K562 (cell line): Measurements from ENCODE around the gene EVA1A. TPM values are rescaled to one million over a fixed set of nuclear protein-coding genes. Genes with fewer than 3 reads are reported as not detected.

Experiments
- ATAC-seq: fragments of 200-7000 bp; cut with Tn5 transposase; 3 replicates; pipeline ENCODE4 v1.9.1; 2020; ENCODE audit warnings: moderate library complexity
- BruUV-seq: library from RNA; stranded (reverse); fragments of 400-500 nt; replicated peaks from 2 replicates; lab custom pipeline; 2021; lab: Mats Ljungman, UMichigan
- CTCF ChIA-PET: fragments of 300-600 bp; formaldehyde crosslinking; extraction: SDS; loops from one replicate; lab custom pipeline; 2021; ENCODE audit warnings: low intra/inter-chr PET ratio; lab: Yijun Ruan, JAX
- POLR2A ChIA-PET: fragments of 300-600, 350-650 bp; sonication (Branson Sonifier 250); formaldehyde crosslinking; extraction: SDS; loops from one replicate; lab custom pipeline; 2021; ENCODE audit warnings: antibody characterized with exemption, inconsistent platforms; lab: Yijun Ruan, JAX
- DNase-seq, 4 experiments: peaks; one replicate each; pipeline versions ENCODE4 v3.0.0 to v3.0.0-alpha.2; 2011 to 2018; ENCODE audit warnings: low spot score in 3 of 4, mixed read lengths in 3 of 4; ENCODE audit errors: extremely low read depth in 1 of 4
- FAIRE-seq: peaks from 2 replicates; lab custom pipeline; 2011; peaks lifted over from hg19 to GRCh38; lab: Jason Lieb, UNC
- H2AFZ ChIP-seq: 2 replicates; pipeline ENCODE4 v1.6.0; 2011; ENCODE audit warnings: low read depth, low read length, control low read depth, inconsistent platforms
- H3K27ac ChIP-seq: fragments of 200-600 bp; 3 replicates; pipeline ENCODE4 v1.8.0; 2011; ENCODE audit warnings: low read depth, mild to moderate bottlenecking, control low read depth, inconsistent platforms, low read length, moderate library complexity, mixed read lengths; ENCODE audit errors: extremely low read depth
- H3K27me3 ChIP-seq, 2 experiments: fragments of 300-600 bp in 1 of 2; 2 replicates in 1 of 2; 3 replicates in 1 of 2; pipeline versions ENCODE4 v1.6.0 to v1.8.0; 2011; ENCODE audit warnings: inconsistent platforms in 2 of 2, low read length in 2 of 2, mild to moderate bottlenecking in 1 of 2, mixed read lengths in 1 of 2, moderate library complexity in 1 of 2; ENCODE audit not compliant: control insufficient read depth in 2 of 2, insufficient read depth in 2 of 2
- H3K36me3 ChIP-seq: fragments of 300-600 bp; 3 replicates; pipeline ENCODE4 v1.8.0; 2011; ENCODE audit warnings: mild to moderate bottlenecking, low read length, inconsistent platforms; ENCODE audit not compliant: control insufficient read depth, insufficient read depth
- H3K4me1 ChIP-seq, 2 experiments: fragments of 200-600 bp in 1 of 2; replicated peaks in 1 of 2; 2 replicates in 1 of 2; 3 replicates in 1 of 2; pipeline versions ENCODE4 v1.5.1 to v1.8.0; 2011; ENCODE audit warnings: inconsistent platforms in 2 of 2, low read length in 2 of 2, mild to moderate bottlenecking in 1 of 2, mixed read lengths in 1 of 2, moderate library complexity in 1 of 2; ENCODE audit not compliant: control insufficient read depth in 2 of 2, insufficient read depth in 2 of 2
- H3K4me2 ChIP-seq: 2 replicates; pipeline ENCODE4 v1.6.1; 2011; ENCODE audit warnings: low read length, control low read depth, inconsistent platforms, mixed read lengths; ENCODE audit not compliant: insufficient read depth
- H3K4me3 ChIP-seq: fragments of 200-600 bp; sonication (generic), shearing (Covaris generic); 2 replicates; pipeline ENCODE4 v1.5.1; 2016; ENCODE audit warnings: control low read depth, inconsistent platforms
- H3K79me2 ChIP-seq: fragments of 200-600 bp; 3 replicates; pipeline ENCODE4 v1.8.0; 2011; ENCODE audit warnings: low read length, inconsistent platforms; ENCODE audit not compliant: control insufficient read depth, insufficient read depth
- H3K9ac ChIP-seq, 2 experiments: 2 replicates each; pipeline versions ENCODE4 v1.6.0 to v1.6.1; 2011; ENCODE audit warnings: low read depth in 2 of 2, low read length in 2 of 2, control low read depth in 1 of 2, inconsistent platforms in 1 of 2, mild to moderate bottlenecking in 1 of 2, mixed read lengths in 1 of 2; ENCODE audit not compliant: insufficient read depth in 1 of 2
- H3K9me1 ChIP-seq: one replicate; pipeline ENCODE4 v1.6.0; 2011; ENCODE audit warnings: inconsistent platforms, mild to moderate bottlenecking, low read length, moderate library complexity; ENCODE audit not compliant: control insufficient read depth, insufficient read depth
- H3K9me3 ChIP-seq: replicated peaks from 2 replicates; pipeline ENCODE4 v1.5.1; 2011; ENCODE audit warnings: low read depth, low read length, inconsistent platforms; ENCODE audit not compliant: control insufficient read depth, insufficient read depth
- H4K20me1 ChIP-seq: replicated peaks from 2 replicates; pipeline ENCODE4 v1.6.1; 2011; ENCODE audit warnings: low read length, inconsistent platforms, mixed read lengths; ENCODE audit not compliant: control insufficient read depth, insufficient read depth
- HDAC6 ChIP-seq: IDR thresholded peaks from 2 replicates; pipeline ENCODE4 v1.6.1; 2012; ENCODE audit warnings: low read depth, mild to moderate bottlenecking, control low read depth, inconsistent platforms, low read length, moderate library complexity
- POLR2AphosphoS5 ChIP-seq: IDR thresholded peaks from 2 replicates; pipeline ENCODE4 v1.6.1; 2011; ENCODE audit warnings: mild to moderate bottlenecking, low read depth, low read length, moderate library complexity; ENCODE audit not compliant: control insufficient read depth, insufficient read depth
- SP1 ChIP-seq: sonication (generic); formaldehyde crosslinking; IDR thresholded peaks from 2 replicates; pipeline ENCODE4 v1.8.1; 2022; ENCODE audit warnings: mild to moderate bottlenecking, missing genetic modification reagents
- in situ Hi-C: fragments of 300-500 bp; cut with MboI; formaldehyde crosslinking; loops from 4 replicates; pipeline ENCODE4 v1.15.0; 2018; ENCODE audit warnings: inconsistent platforms, mixed read lengths
- intact Hi-C: fragments of 100-400 bp; cut with micrococcal nuclease; formaldehyde crosslinking; loops from 2 replicates; pipeline ENCODE4 v1.14.2; 2022
- polyA plus RNA-seq, 8 experiments: library from polyadenylated mRNA; depleted of rRNA in 4 of 8; stranded (reverse) in 5 of 8; unstranded in 3 of 8; fragments of >200 nt; fragmentation: Nextera tagmentation in 2 of 8; fragmentation: Illumina TruSeq in 1 of 8; extraction: Ambion mirVana in 2 of 8; extraction: Trizol in 1 of 8; gene quantifications; 2 replicates each; pipeline versions ENCODE4 v1.2.1 to v1.2.3, GENCODE V29; 2011 to 2014; ENCODE audit warnings: inconsistent platforms in 1 of 8, missing spikeins in 1 of 8
- total RNA-seq, 7 experiments: library from RNA; depleted of rRNA in 6 of 7; stranded (reverse); fragments of >200 nt in 6 of 7; fragmentation: Illumina TruSeq in 2 of 7; extraction: Trizol in 2 of 7; gene quantifications; 2 replicates each; pipeline versions ENCODE4 v1.2.1 to v1.2.3, GENCODE V29; 2011 to 2021; ENCODE audit warnings: low replicate concordance in 1 of 7
- TF ChIP-seq, protein P1 (sequence below): fragments of 450-650 bp; IDR thresholded peaks from 2 replicates; pipeline ENCODE4 v1.6.1; 2017; ENCODE audit warnings: mild to moderate bottlenecking, moderate library complexity
- TF ChIP-seq, protein P2 (sequence below): fragments of 250-450 bp; sonication (Bioruptor Pico); IDR thresholded peaks from 2 replicates; pipeline ENCODE4 v1.5.0; 2021; ENCODE audit warnings: mild to moderate bottlenecking, moderate library complexity

The EVA1A gene
- total and polyA plus RNA-seq, 9 of the 15 experiments (the other 6 are each of a cell fraction or from before 2014, with no cell fraction given): not detected

- CTCF ChIA-PET: no interaction called here
- no peaks in the 10 kb centered on the region for H3K9me1 ChIP-seq
- H3K27ac ChIP-seq: no peak overlapping the region
- H3K9me3 ChIP-seq: no peaks in the 10 kb centered on the region
- ATAC-seq (no peak), DNase-seq (no peak), FAIRE-seq (no peak)
- in situ Hi-C loops (no loop called here), intact Hi-C loops (no loop called here)
- TF ChIP-seq, protein P1, sequence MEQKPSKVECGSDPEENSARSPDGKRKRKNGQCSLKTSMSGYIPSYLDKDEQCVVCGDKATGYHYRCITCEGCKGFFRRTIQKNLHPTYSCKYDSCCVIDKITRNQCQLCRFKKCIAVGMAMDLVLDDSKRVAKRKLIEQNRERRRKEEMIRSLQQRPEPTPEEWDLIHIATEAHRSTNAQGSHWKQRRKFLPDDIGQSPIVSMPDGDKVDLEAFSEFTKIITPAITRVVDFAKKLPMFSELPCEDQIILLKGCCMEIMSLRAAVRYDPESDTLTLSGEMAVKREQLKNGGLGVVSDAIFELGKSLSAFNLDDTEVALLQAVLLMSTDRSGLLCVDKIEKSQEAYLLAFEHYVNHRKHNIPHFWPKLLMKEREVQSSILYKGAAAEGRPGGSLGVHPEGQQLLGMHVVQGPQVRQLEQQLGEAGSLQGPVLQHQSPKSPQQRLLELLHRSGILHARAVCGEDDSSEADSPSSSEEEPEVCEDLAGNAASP: no peak
- no peak for TF ChIP-seq SP1
- no peak for TF ChIP-seq POLR2AphosphoS5
- no peak for TF ChIP-seq HDAC6
- TF ChIP-seq, protein P2, sequence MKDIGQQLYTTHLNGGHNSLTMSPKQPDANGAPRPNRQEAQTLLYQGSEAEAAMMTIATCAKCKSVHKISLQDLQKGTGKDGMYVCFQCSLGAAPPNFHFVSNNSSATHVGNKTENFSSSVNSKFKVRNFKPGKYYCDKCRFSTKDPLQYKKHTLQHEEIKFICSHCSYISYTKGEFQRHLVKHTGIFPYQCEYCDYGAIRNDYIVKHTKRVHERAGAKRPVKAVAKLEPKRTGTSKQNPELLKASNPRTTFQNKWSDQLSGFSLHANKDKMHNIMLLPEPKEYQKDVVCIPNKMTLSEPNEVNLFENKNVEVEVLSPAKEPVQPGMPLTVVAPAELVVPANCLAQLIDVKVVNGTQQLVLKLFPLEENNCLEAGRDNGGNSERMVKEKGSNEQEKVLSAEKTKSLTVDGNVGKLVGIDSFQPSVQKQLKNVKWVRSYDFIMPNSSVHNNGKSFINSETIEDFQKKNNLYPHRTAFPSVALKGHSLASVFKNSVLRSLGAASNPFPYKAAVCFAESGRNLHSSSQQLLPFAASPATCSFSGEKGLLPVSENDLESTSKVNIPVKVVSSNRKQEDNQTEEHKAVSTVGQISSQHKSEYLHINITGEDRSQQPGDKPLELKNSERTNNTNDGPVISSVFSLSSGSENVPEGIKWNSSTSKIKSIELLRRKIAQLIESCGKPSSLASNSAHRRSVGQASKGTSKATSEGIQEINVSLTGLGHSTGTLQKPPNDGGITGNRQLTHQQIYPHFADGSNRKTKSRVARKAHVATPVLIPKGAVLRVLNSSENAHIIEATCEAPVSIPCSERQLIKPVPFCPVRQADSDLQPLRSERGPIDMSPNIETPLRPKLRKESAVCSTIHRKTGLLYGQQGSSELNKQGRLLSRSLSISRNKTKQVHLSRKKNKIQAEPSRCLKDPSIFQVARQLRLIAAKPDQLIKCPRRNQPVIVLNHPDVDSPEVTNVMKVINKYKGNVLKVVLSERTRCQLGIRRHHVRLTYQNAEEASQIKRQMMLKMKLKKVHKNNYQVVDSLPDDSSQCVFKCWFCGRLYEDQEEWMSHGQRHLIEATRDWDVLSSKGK (CRISPR knock-in tag): no peak
- H2AFZ ChIP-seq: no peak overlapping the region
- no TSS peak for BruUV-seq
- H3K4me2 ChIP-seq: no peak overlapping the region
- H3K36me3 ChIP-seq: no peaks in the 10 kb centered on the region
- POLR2A ChIA-PET: no interaction called here
- H4K20me1 ChIP-seq: no peaks in the 10 kb centered on the region
- H3K79me2 ChIP-seq: no peaks in the 10 kb centered on the region
- H3K9ac ChIP-seq: no peak overlapping the region
- no peaks in the 10 kb centered on the region for H3K27me3 ChIP-seq
- no peaks in the 10 kb centered on the region for H3K4me1 ChIP-seq
- no peak overlapping the region for H3K4me3 ChIP-seq
Measured at GRCh38 chr2:75498907-75499306, 61.8 kb downstream of the EVA1A start.
